Endothelial cell of umbilical vein (primary cell): ENCODE data around the gene GPR68. TPM values are rescaled to one million over a fixed set of nuclear protein-coding genes. Genes with fewer than 3 reads are reported as not detected.

ENCODE experiments used
- BruUV-seq: library from RNA; stranded (reverse); fragments of 400-500 nt; replicated peaks from 2 replicates; lab custom pipeline; 2021; lab: Mats Ljungman, UMichigan
- CTCF ChIA-PET: fragments of 300-600, 350-600 bp; sonication (Branson Sonifier 250); formaldehyde crosslinking; loops from one replicate; lab custom pipeline; 2021; ENCODE audit warnings: antibody characterized with exemption, inconsistent platforms; lab: Charles Lee
- POLR2A ChIA-PET: fragments of 300-600, 350-600 bp; sonication (Branson Sonifier 250); formaldehyde crosslinking; loops from one replicate; lab custom pipeline; 2021; ENCODE audit warnings: antibody characterized with exemption, inconsistent platforms; lab: Charles Lee
- DNase-seq: peaks from one replicate; pipeline ENCODE4 v3.0.0-alpha.2; 2011; ENCODE audit warnings: low read depth, low spot score
- FAIRE-seq: peaks from 2 replicates; lab custom pipeline; 2011; peaks lifted over from hg19 to GRCh38; lab: Jason Lieb, UNC
- H2AFZ ChIP-seq: 2 replicates; pipeline ENCODE4 v1.6.0; 2012; ENCODE audit warnings: low read depth, low read length, control low read depth, inconsistent platforms
- H3K27ac ChIP-seq: 2 replicates; pipeline ENCODE4 v1.5.1; 2011; ENCODE audit warnings: low read depth, mild to moderate bottlenecking, control low read depth, low read length, moderate library complexity; ENCODE audit not compliant: insufficient read depth
- H3K27me3 ChIP-seq, 2 experiments: 2 replicates each; pipeline versions ENCODE4 v1.6.0 to v1.6.1; 2011; ENCODE audit warnings: low read length in 2 of 2, mixed read lengths in 1 of 2; ENCODE audit not compliant: control insufficient read depth in 2 of 2, insufficient read depth in 2 of 2
- H3K36me3 ChIP-seq, 2 experiments: 2 replicates in 1 of 2; 3 replicates in 1 of 2; pipeline ENCODE4 v1.5.1; 2011; ENCODE audit warnings: low read length in 2 of 2, mild to moderate bottlenecking in 1 of 2, moderate library complexity in 1 of 2; ENCODE audit not compliant: control insufficient read depth in 2 of 2, insufficient read depth in 2 of 2; ENCODE audit errors: extremely low read depth in 1 of 2
- H3K4me1 ChIP-seq: 3 replicates; pipeline ENCODE4 v1.5.1; 2011; ENCODE audit warnings: mild to moderate bottlenecking, low read length; ENCODE audit not compliant: control insufficient read depth, insufficient read depth; ENCODE audit errors: extremely low read depth
- H3K4me2 ChIP-seq: 2 replicates; pipeline ENCODE4 v1.6.1; 2011; ENCODE audit warnings: low read length, control low read depth, mixed read lengths; ENCODE audit not compliant: insufficient read depth
- H3K4me3 ChIP-seq, 3 experiments: fragments of 200-600 bp in 1 of 3; sonication (generic), shearing (Covaris generic) in 1 of 3; replicated peaks in 1 of 3; 2 replicates each; pipeline ENCODE4 v1.5.1; 2011 to 2016; ENCODE audit warnings: control low read depth in 3 of 3, low read length in 3 of 3, mild to moderate bottlenecking in 2 of 3, inconsistent platforms in 1 of 3, low read depth in 1 of 3, moderate library complexity in 1 of 3; ENCODE audit not compliant: insufficient read depth in 1 of 3
- H3K79me2 ChIP-seq: 2 replicates; pipeline ENCODE4 v1.6.0; 2012; ENCODE audit warnings: low read length, inconsistent platforms; ENCODE audit not compliant: control insufficient read depth, insufficient read depth
- H3K9ac ChIP-seq: replicated peaks from 2 replicates; pipeline ENCODE3; 2011; ENCODE audit warnings: low read length, control low read depth; ENCODE audit not compliant: insufficient read depth; ENCODE audit errors: extremely low read depth
- H3K9me1 ChIP-seq: replicated peaks from 3 replicates; pipeline ENCODE4 v1.6.0; 2011; ENCODE audit warnings: mild to moderate bottlenecking, low read length; ENCODE audit not compliant: control insufficient read depth, insufficient read depth; ENCODE audit errors: extremely low read depth
- H3K9me3 ChIP-seq: replicated peaks from 2 replicates; pipeline ENCODE4 v1.5.1; 2012; ENCODE audit warnings: low read length, inconsistent platforms; ENCODE audit not compliant: control insufficient read depth, insufficient read depth
- H4K20me1 ChIP-seq: replicated peaks from 2 replicates; pipeline ENCODE3; 2011; ENCODE audit warnings: mild to moderate bottlenecking, low read length; ENCODE audit not compliant: control insufficient read depth, insufficient read depth; ENCODE audit errors: extremely low read depth
- EZH2 ChIP-seq: IDR thresholded peaks from 2 replicates; pipeline ENCODE4 v1.6.1; 2012; ENCODE audit warnings: borderline replicate concordance, low read depth, mild to moderate bottlenecking, moderate library complexity, low read length, inconsistent platforms; ENCODE audit not compliant: severe bottlenecking
- FOS ChIP-seq: IDR thresholded peaks from 2 replicates; pipeline ENCODE4 v1.6.1; 2011; ENCODE audit warnings: mild to moderate bottlenecking, low read length, moderate library complexity, borderline replicate concordance; ENCODE audit not compliant: insufficient read depth
- GATA2 ChIP-seq: IDR thresholded peaks from 2 replicates; pipeline ENCODE4 v1.7.0; 2011; ENCODE audit warnings: low read depth, mild to moderate bottlenecking, moderate library complexity, mixed read lengths, low read length; ENCODE audit not compliant: insufficient read length, insufficient read depth
- JUN ChIP-seq: IDR thresholded peaks from 2 replicates; pipeline ENCODE4 v1.6.1; 2011; ENCODE audit warnings: borderline replicate concordance, low read depth; ENCODE audit not compliant: insufficient read length, insufficient read depth
- MAX ChIP-seq: IDR thresholded peaks from 2 replicates; pipeline ENCODE4 v1.6.1; 2011; ENCODE audit not compliant: insufficient read depth, insufficient read length
- MYC ChIP-seq: IDR thresholded peaks from one replicate; pipeline ENCODE4 v1.6.1; 2011; ENCODE audit warnings: mild to moderate bottlenecking, low read depth, low read length
- POLR2A ChIP-seq: IDR thresholded peaks from 2 replicates; pipeline ENCODE4 v1.6.1; 2012; ENCODE audit warnings: low read depth, mild to moderate bottlenecking, control low read depth, low read length
- POLR2AphosphoS5 ChIP-seq: IDR thresholded peaks from 2 replicates; pipeline ENCODE4 v1.6.1; 2012; ENCODE audit warnings: low read depth, mild to moderate bottlenecking, control low read depth, low read length, moderate library complexity; ENCODE audit not compliant: insufficient read depth
- dilution Hi-C: fragments of 300-500 bp; cut with MboI; formaldehyde crosslinking; loops from one replicate; pipeline ENCODE4 v1.15.0; 2019; ENCODE audit warnings: low sequenced_read_pairs; ENCODE audit not compliant: extremely low pct_ligation_motif_present
- intact Hi-C: fragments of 100-400 bp; cut with micrococcal nuclease; formaldehyde crosslinking; loops from one replicate; pipeline ENCODE4 v1.10.0; 2022
- polyA plus RNA-seq, 4 experiments: library from polyadenylated mRNA; depleted of rRNA in 3 of 4; stranded (reverse) in 3 of 4; unstranded in 1 of 4; fragments of >200 nt; gene quantifications; 2 replicates each; pipeline versions ENCODE4 v1.2.1 to v1.2.3, GENCODE V29; 2011 to 2012; ENCODE audit warnings: missing spikeins in 1 of 4
- total RNA-seq: library from RNA; stranded (reverse); gene quantifications from 2 replicates; pipeline ENCODE4 v1.2.3, GENCODE V29; 2021
- TF ChIP-seq, protein P1 (sequence below), 2 donors: IDR thresholded peaks; 1 replicate in 1 of 2; 2 replicates in 1 of 2; pipeline ENCODE4 v1.5.1; 2011; ENCODE audit warnings: low read length in 2 of 2, mild to moderate bottlenecking in 2 of 2, moderate library complexity in 2 of 2, control low read depth in 1 of 2, inconsistent platforms in 1 of 2, low read depth in 1 of 2; ENCODE audit not compliant: insufficient read depth in 1 of 2; ENCODE audit errors: extremely low read depth in 1 of 2

GPR68 gene
- total and polyA plus RNA-seq, 2 donors (not counting 3 experiments of a cell fraction or from before 2014, with no cell fraction given), result 0.24 to 0.36 TPM

GRCh38 chr14:91214306-91214705 lies 30.2 kb downstream of the GPR68 start:
- no peaks in the 10 kb centered on the region for H3K27me3 ChIP-seq
- H3K27ac ChIP-seq, result no peak overlapping the region
- ChIA-PET CTCF (no interaction called here), POLR2A (no interaction called here)
- H3K4me1 ChIP-seq, result no peaks in the 10 kb centered on the region
- dilution Hi-C loops, result no loop called here
- no TSS peak for BruUV-seq
- H3K9me3 ChIP-seq, result no peaks in the 10 kb centered on the region
- H3K36me3 ChIP-seq, result peaks cover 0 to 14% of the 10 kb centered on the region in 2 experiments
- H3K9ac ChIP-seq, result no peak overlapping the region
- no peaks in the 10 kb centered on the region for H3K9me1 ChIP-seq
- no peak for FAIRE-seq
- H2AFZ ChIP-seq, result no peak overlapping the region
- H3K79me2 ChIP-seq, result no peaks in the 10 kb centered on the region
- TF ChIP-seq, protein P1, sequence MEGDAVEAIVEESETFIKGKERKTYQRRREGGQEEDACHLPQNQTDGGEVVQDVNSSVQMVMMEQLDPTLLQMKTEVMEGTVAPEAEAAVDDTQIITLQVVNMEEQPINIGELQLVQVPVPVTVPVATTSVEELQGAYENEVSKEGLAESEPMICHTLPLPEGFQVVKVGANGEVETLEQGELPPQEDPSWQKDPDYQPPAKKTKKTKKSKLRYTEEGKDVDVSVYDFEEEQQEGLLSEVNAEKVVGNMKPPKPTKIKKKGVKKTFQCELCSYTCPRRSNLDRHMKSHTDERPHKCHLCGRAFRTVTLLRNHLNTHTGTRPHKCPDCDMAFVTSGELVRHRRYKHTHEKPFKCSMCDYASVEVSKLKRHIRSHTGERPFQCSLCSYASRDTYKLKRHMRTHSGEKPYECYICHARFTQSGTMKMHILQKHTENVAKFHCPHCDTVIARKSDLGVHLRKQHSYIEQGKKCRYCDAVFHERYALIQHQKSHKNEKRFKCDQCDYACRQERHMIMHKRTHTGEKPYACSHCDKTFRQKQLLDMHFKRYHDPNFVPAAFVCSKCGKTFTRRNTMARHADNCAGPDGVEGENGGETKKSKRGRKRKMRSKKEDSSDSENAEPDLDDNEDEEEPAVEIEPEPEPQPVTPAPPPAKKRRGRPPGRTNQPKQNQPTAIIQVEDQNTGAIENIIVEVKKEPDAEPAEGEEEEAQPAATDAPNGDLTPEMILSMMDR (IDR thresholded peaks at IDR 0.05; ENCODE audit: extremely low read depth in 1 of 2, insufficient read depth in 1 of 2, low read depth in 1 of 2, low read length in 2 of 2), result no peak
- TF ChIP-seq GATA2 (no peak), MYC (no peak)
- H3K4me3 ChIP-seq, result no peak overlapping the region
- intact Hi-C loops, result no loop called here
- no peaks in the 10 kb centered on the region for H4K20me1 ChIP-seq
- H3K4me2 ChIP-seq, result no peak overlapping the region
- no peak for DNase-seq

- Histone ChIP-seq H3K27me3 (no peaks in the 10 kb centered on the region), H3K27ac (no peak overlapping the region), H3K9ac (no peak overlapping the region), H3K9me3 (no peaks in the 10 kb centered on the region), H3K4me1 (no peaks in the 10 kb centered on the region), H3K36me3 (peaks cover 0 to 14% of the 10 kb centered on the region in 2 experiments), H3K79me2 (no peaks in the 10 kb centered on the region), H2AFZ (no peak overlapping the region), H4K20me1 (no peaks in the 10 kb centered on the region), H3K4me2 (no peak overlapping the region), H3K9me1 (no peaks in the 10 kb centered on the region), H3K4me3 (no peak overlapping the region)
- no peak for TF ChIP-seq JUN
- TF ChIP-seq GATA2, result no peak
- TF ChIP-seq, protein P1 (IDR thresholded peaks at IDR 0.05; ENCODE audit: extremely low read depth in 1 of 2, insufficient read depth in 1 of 2, low read depth in 1 of 2, low read length in 2 of 2), result no peak
- TF ChIP-seq EZH2, result no peak
- TF ChIP-seq MYC, result no peak
- no peak for TF ChIP-seq POLR2A
- TF ChIP-seq POLR2AphosphoS5, result no peak
- no peak for TF ChIP-seq MAX
- no peak for TF ChIP-seq FOS
- POLR2A ChIA-PET, result no interaction called here
- dilution Hi-C loops (no loop called here), intact Hi-C loops (no loop called here)
- no peak for FAIRE-seq
- BruUV-seq, result no TSS peak
- CTCF ChIA-PET, result interaction anchor here (0.9 kb wide), 1 partner anchor 34 kb away, joined by 4 read pairs; no protein-coding TSS in a partner anchor
- no peak for DNase-seq
Measured at GRCh38 chr14:91211017-91211416, 33.5 kb downstream of the GPR68 start.
